ENCODE measurements around the gene PDCD2L.

Gene PDCD2L

DNA sequence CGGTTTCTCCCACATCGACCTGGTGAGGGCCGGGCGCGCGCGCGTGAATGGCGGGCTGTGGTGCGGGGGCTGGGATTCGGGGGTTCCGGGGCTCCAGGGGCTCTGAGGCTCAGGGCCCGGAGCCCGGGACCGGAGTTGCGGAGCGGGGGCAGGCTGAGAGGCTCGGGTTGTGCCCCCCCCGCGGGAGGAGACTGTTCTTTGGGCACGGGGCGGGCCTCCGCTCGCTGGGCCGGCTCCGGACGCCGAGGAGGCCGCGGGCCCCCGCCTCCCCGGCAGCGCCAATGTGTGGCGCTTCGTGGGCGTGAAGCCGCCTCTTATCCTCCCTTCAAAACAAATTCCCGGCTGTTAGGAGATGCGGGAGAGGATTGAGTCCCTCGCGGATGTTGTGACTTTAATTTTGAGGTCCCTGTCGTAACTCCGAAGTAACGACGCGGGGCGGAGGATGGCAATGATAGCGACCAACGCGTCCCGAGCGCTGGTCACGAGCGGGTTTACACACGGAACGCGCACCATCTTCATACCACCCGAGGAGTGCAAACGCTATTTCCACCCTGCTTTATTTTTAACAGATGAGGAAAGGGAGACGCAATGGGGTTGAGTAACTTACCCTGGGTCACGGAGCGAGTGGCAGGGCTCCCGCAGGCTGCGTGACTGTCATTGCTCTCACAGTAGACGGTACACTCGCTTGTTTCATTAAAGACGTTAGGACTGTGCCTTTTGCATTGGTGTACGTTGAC is 24.5 kb downstream of the PDCD2L start:
- no peaks in the 10 kb centered on the region for H3K9me3 ChIP-seq (ENCODE audit: control insufficient read depth, low read length)
- no peaks in the 10 kb centered on the region for H3K27me3 ChIP-seq (replicated peaks; ENCODE audit: control insufficient read depth, insufficient read depth, low read length)
- H3K9ac ChIP-seq (ENCODE audit: low read length) = peak overlapping the region; percentile 92
- peaks cover 3% of the 10 kb centered on the region for H3K36me3 ChIP-seq (ENCODE audit: control insufficient read depth, insufficient read depth, low read length, severe bottlenecking)
- peak overlapping the region; percentile 100 for H3K4me3 ChIP-seq (ENCODE audit: low read length)
- H3K4me1 ChIP-seq (ENCODE audit: control insufficient read depth, insufficient read depth, low read length) = peaks cover 48% of the 10 kb centered on the region
- DNase-seq (ENCODE audit: low read depth) = peak; percentile 84

DNA sequence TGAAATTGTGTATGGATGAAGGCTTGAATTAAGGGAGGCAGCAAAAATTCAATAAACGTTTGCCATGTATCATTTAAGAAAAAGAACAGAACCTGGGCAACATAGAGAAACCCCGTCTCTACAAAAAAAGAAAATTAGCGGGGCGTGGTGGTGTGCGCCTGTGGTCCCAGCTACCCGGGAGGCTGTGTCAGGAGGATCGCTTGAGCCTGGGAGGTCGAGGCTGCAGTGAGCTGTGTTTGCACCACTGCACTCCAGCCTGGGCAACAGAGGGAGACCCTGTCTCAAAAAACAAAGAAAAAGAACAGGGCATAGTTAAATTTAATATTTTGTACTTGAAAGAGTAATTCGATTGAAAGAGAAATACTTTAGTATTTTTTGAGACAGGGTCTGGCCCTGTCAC is 25.4 kb downstream of the PDCD2L start:
- Histone ChIP-seq H3K9me3 (ENCODE audit: control insufficient read depth, low read length) (no peaks in the 10 kb centered on the region), H3K9ac (ENCODE audit: low read length) (peak overlapping the region; percentile 92), H3K4me3 (ENCODE audit: low read length) (peak overlapping the region; percentile 100), H3K4me1 (ENCODE audit: control insufficient read depth, insufficient read depth, low read length) (peaks cover 52% of the 10 kb centered on the region), H3K27me3 (replicated peaks; ENCODE audit: control insufficient read depth, insufficient read depth, low read length) (no peaks in the 10 kb centered on the region), H3K36me3 (ENCODE audit: control insufficient read depth, insufficient read depth, low read length, severe bottlenecking) (peaks cover 11% of the 10 kb centered on the region)
- DNase-seq (ENCODE audit: low read depth) = no peak

DNA sequence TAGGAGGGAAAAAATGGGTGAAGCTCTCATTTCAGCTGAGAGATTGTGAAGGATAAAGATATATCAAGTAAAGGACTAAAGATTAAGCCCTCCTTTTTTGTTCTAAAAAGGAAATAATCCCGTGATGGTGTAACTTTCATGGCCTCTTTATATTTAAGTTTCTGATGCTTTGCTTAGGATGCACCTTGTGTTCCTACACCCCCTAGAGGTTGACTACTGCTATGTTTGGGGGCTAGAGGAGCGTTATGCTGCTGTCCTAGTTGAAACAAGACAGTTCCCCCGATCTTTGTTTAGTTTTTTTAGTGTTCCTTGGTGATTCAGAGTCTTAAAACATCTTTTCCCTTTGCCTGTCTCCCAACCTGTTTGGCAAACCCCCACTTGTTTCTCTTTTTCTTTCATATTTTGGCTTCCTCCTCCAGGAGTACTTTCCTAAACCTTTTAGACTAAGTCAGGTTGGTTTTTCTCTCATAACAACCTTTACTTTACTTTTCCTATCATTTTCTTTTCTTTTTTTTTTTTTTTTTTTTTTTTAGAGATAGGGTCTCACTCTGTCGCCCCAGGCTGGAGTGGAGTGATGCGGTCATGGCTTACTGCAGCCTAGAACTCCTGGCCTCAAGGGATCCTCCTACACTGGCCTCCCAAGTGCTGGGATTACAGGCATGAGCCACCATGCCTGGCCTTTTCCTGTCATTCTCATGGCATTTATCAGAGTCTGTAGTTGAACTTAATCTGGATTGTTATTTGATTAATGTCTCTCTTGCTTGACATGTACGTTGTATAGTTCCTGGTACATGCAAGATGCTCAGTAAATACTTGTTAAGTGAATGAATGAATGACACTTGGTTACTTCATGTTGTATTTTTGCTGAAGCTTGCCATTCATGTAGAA is 26.8 kb downstream of the PDCD2L start:
- Histone ChIP-seq H3K9me3 (ENCODE audit: control insufficient read depth, low read length) (no peaks in the 10 kb centered on the region), H3K4me1 (ENCODE audit: control insufficient read depth, insufficient read depth, low read length) (peaks cover 53% of the 10 kb centered on the region), H3K36me3 (ENCODE audit: control insufficient read depth, insufficient read depth, low read length, severe bottlenecking) (peaks cover 26% of the 10 kb centered on the region), H3K27me3 (replicated peaks; ENCODE audit: control insufficient read depth, insufficient read depth, low read length) (no peaks in the 10 kb centered on the region), H3K4me3 (ENCODE audit: low read length) (peak overlapping the region; percentile 100), H3K9ac (ENCODE audit: low read length) (peak overlapping the region; percentile 92)
- DNase-seq (ENCODE audit: low read depth) = peak; percentile 59

DNA sequence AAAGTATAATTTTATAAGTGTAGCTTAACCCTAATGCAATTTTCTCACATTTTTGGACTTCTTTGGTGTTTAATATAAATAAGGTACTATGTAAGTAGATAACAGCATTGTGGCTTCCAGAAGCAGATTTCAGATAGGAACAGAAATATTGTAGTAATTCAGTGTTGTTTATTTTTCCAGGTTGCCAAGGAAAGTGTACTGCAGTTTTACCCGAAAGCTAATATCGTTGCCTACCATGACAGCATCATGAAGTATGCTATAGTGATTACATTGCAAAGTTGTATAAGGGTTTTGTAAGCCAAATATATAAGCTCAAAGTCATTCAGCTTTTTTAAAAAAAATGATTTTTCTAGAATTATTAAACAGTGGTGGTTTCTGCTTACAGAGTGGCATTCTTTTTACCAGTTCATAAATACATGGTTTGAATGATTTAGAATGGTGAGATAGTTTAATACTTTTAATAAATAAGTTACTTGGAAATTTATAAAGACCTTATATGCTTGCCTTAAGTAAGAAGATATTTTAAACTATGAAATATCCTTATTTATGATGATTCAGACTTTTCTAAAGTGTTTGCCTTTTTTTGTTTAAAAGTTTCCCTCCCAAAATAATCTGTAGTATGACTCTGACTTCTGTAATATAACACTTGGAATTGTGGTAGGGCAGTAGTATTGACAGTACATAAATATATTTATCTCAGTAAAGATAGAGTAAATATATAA is 27.6 kb downstream of the PDCD2L start:
- Histone ChIP-seq H3K9ac (ENCODE audit: low read length) (peak overlapping the region; percentile 92), H3K9me3 (ENCODE audit: control insufficient read depth, low read length) (no peaks in the 10 kb centered on the region), H3K4me1 (ENCODE audit: control insufficient read depth, insufficient read depth, low read length) (peaks cover 53% of the 10 kb centered on the region), H3K27me3 (replicated peaks; ENCODE audit: control insufficient read depth, insufficient read depth, low read length) (no peaks in the 10 kb centered on the region), H3K4me3 (ENCODE audit: low read length) (no peak overlapping the region), H3K36me3 (ENCODE audit: control insufficient read depth, insufficient read depth, low read length, severe bottlenecking) (peaks cover 34% of the 10 kb centered on the region)
- DNase-seq (ENCODE audit: low read depth) = peak; percentile 16

DNA sequence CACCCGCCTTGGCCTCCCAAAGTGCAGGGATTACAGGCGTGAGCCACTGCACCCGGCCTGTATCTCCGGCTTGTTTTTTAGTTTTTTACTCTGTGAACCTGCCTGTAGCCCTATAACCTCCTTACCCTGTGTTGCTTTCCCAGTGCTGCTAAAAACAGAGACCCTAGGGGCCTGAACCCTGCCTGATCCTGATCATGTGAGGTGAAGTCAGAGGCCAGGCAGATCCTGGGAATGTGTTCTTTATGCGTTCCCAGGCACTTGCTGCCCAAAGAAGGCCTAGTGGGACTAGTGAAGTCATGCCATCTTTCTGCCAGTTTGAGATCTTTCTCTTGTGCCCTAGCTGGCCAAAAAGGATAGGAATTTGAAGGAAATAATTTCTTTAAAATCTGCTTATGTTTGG is 28.6 kb downstream of the PDCD2L start:
- Histone ChIP-seq H3K27me3 (replicated peaks; ENCODE audit: control insufficient read depth, insufficient read depth, low read length) (no peaks in the 10 kb centered on the region), H3K9me3 (ENCODE audit: control insufficient read depth, low read length) (no peaks in the 10 kb centered on the region), H3K4me1 (ENCODE audit: control insufficient read depth, insufficient read depth, low read length) (peaks cover 53% of the 10 kb centered on the region), H3K4me3 (ENCODE audit: low read length) (no peak overlapping the region), H3K36me3 (ENCODE audit: control insufficient read depth, insufficient read depth, low read length, severe bottlenecking) (peaks cover 43% of the 10 kb centered on the region), H3K9ac (ENCODE audit: low read length) (peak overlapping the region; percentile 63)
- DNase-seq (ENCODE audit: low read depth) = no peak

DNA sequence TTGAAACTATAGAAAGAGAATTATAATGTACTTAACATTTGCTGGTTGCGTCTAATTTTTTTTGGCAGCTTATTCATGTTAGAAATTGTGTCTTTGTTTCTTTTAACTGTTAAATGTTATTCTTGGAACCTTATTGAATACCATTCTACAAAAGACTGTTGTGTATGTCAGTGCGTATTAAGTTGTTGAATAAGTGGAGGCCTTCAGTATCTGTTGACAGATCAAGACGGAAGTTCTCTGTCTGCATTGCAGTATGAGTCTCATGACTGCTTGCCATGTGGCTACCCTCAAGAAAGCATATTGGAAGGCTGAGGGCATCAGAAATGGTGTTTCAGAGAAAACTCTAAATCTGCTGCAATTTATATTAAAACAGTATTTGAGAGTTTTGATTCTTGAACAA is 32.5 kb downstream of the PDCD2L start:
- Histone ChIP-seq H3K9ac (ENCODE audit: low read length) (no peak overlapping the region), H3K9me3 (ENCODE audit: control insufficient read depth, low read length) (no peaks in the 10 kb centered on the region), H3K27me3 (replicated peaks; ENCODE audit: control insufficient read depth, insufficient read depth, low read length) (no peaks in the 10 kb centered on the region), H3K4me1 (ENCODE audit: control insufficient read depth, insufficient read depth, low read length) (peaks cover 29% of the 10 kb centered on the region), H3K4me3 (ENCODE audit: low read length) (no peak overlapping the region), H3K36me3 (ENCODE audit: control insufficient read depth, insufficient read depth, low read length, severe bottlenecking) (peaks cover 80% of the 10 kb centered on the region)
- DNase-seq (ENCODE audit: low read depth) = no peak

DNA sequence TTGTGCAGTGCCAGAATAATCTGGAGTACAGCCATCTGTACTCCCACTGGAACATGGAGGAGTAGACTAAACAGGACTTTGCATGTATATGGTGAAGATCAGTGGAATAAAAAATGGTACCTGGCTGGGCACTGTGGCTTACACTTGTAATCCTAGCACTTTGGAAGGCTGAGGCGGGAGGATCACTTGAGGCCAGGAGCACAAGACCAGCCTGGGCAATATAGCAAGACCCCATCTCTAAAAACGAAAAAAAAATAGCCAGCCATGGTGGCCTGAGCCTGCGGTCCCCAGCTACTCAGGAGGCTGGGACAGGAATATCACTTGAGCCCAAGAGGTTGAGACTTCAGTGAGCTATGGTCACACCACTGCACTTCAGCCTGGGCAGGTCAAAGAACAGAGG is 44.0 kb downstream of the PDCD2L start:
- no peak for DNase-seq (ENCODE audit: low read depth)
- H3K4me3 ChIP-seq (ENCODE audit: low read length) = no peak overlapping the region
- no peak overlapping the region for H3K9ac ChIP-seq (ENCODE audit: low read length)
- H3K9me3 ChIP-seq (ENCODE audit: control insufficient read depth, low read length) = no peaks in the 10 kb centered on the region
- peaks cover 94% of the 10 kb centered on the region for H3K36me3 ChIP-seq (ENCODE audit: control insufficient read depth, insufficient read depth, low read length, severe bottlenecking)
- H3K27me3 ChIP-seq (replicated peaks; ENCODE audit: control insufficient read depth, insufficient read depth, low read length) = no peaks in the 10 kb centered on the region
- H3K4me1 ChIP-seq (ENCODE audit: control insufficient read depth, insufficient read depth, low read length) = peaks cover 12% of the 10 kb centered on the region

DNA sequence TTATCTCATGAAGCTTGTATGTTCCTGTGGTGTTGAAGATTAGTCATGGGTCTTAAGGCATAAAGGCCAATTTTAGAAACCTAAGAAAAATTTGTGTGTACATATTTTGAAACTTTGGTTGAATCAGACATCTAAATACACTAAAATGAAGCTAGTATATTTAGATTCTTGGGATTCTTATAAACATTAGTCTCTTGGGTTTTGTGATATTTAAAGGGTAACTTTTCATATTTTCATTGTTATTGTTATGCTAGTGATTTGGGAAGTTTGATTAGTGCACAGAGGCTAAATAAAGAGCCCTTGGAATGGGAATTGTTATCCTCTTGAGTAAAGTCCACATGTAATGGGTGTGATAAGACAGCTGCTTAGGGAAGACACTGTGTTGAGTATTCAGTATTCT is 48.5 kb downstream of the PDCD2L start:
- peak; percentile 49 for DNase-seq (ENCODE audit: low read depth)
- peaks cover 83% of the 10 kb centered on the region for H3K36me3 ChIP-seq (ENCODE audit: control insufficient read depth, insufficient read depth, low read length, severe bottlenecking)
- peaks cover 29% of the 10 kb centered on the region for H3K4me1 ChIP-seq (ENCODE audit: control insufficient read depth, insufficient read depth, low read length)
- H3K9me3 ChIP-seq (ENCODE audit: control insufficient read depth, low read length) = no peaks in the 10 kb centered on the region
- no peak overlapping the region for H3K4me3 ChIP-seq (ENCODE audit: low read length)
- H3K27me3 ChIP-seq (replicated peaks; ENCODE audit: control insufficient read depth, insufficient read depth, low read length) = no peaks in the 10 kb centered on the region
- peak overlapping the region; percentile 13 for H3K9ac ChIP-seq (ENCODE audit: low read length)

DNA sequence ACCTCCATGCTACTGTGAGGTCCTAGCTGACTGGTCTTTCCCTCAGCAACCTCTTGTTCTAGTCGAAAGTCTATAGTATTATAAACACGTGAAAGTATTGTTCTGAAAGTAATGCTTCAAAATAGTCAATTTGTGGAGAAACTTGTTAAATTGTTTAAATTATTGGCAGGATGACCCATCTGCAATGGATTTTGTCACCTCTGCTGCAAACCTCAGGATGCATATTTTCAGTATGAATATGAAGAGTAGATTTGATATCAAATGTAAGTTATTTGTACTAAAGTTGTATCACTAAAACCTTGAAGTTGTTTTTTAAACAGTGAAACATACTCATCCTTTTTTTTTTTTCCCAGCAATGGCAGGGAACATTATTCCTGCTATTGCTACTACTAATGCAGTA is 49.9 kb downstream of the PDCD2L start:
- H3K9ac ChIP-seq (ENCODE audit: low read length) = peak overlapping the region; percentile 5
- H3K27me3 ChIP-seq (replicated peaks; ENCODE audit: control insufficient read depth, insufficient read depth, low read length) = no peaks in the 10 kb centered on the region
- DNase-seq (ENCODE audit: low read depth) = no peak
- H3K4me3 ChIP-seq (ENCODE audit: low read length) = no peak overlapping the region
- peaks cover 82% of the 10 kb centered on the region for H3K36me3 ChIP-seq (ENCODE audit: control insufficient read depth, insufficient read depth, low read length, severe bottlenecking)
- H3K9me3 ChIP-seq (ENCODE audit: control insufficient read depth, low read length) = no peaks in the 10 kb centered on the region
- peaks cover 29% of the 10 kb centered on the region for H3K4me1 ChIP-seq (ENCODE audit: control insufficient read depth, insufficient read depth, low read length)

DNA sequence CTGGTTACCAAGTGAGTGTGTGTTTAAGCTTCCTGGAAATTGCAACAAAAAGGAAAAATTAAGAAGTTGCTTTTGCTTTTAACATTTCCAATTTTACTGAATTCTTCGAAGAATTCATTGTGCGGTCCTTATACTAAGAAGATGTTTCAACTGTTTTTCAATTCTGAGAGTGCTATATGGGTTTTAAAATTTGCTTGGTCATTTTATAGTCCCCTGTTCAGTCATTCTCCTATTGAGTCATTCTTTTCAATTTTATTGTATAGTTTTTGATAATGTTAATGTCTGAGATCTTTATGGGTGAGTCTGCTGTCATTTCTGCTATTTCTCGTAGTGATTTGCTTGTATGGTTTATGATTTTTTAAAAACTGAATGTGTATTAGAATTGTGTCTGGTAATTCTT is 50.5 kb downstream of the PDCD2L start:
- Histone ChIP-seq H3K4me3 (ENCODE audit: low read length) (no peak overlapping the region), H3K9me3 (ENCODE audit: control insufficient read depth, low read length) (no peaks in the 10 kb centered on the region), H3K27me3 (replicated peaks; ENCODE audit: control insufficient read depth, insufficient read depth, low read length) (no peaks in the 10 kb centered on the region), H3K9ac (ENCODE audit: low read length) (no peak overlapping the region), H3K36me3 (ENCODE audit: control insufficient read depth, insufficient read depth, low read length, severe bottlenecking) (peaks cover 82% of the 10 kb centered on the region), H3K4me1 (ENCODE audit: control insufficient read depth, insufficient read depth, low read length) (peaks cover 29% of the 10 kb centered on the region)
- no peak for DNase-seq (ENCODE audit: low read depth)

All from adipocyte (in vitro differentiated cells).